Mononuclear cell (primary cell): ENCODE data around the gene DBF4B. TPM values are rescaled to one million over a fixed set of nuclear protein-coding genes. Genes with fewer than 3 reads are reported as not detected.

Experiments used
- H3K27me3 ChIP-seq: 2 replicates; pipeline ENCODE4 v1.6.0; 2011; ENCODE audit warnings: low read length, control low read depth; ENCODE audit not compliant: insufficient read depth
- H3K4me1 ChIP-seq: 2 replicates; pipeline ENCODE4 v1.5.1; 2011; ENCODE audit warnings: mild to moderate bottlenecking, low read length, control low read depth; ENCODE audit not compliant: insufficient read depth
- H3K4me3 ChIP-seq: 2 replicates; pipeline ENCODE4 v1.5.1; 2011; ENCODE audit warnings: mild to moderate bottlenecking, low read length, moderate library complexity
- H3K9me3 ChIP-seq: 2 replicates; pipeline ENCODE4 v1.5.1; 2011; ENCODE audit warnings: low read depth, mild to moderate bottlenecking, control low read depth, low read length
- total RNA-seq: library from RNA; depleted of rRNA; stranded (reverse); fragments of >200 nt; gene quantifications from one replicate; pipeline ENCODE4 v1.2.3, GENCODE V29; 2012

DBF4B gene
- total RNA-seq, 1 donor, result 1.3 TPM

GRCh38 chr17:44788139-44788538 is 79.7 kb downstream of the DBF4B start:
- H3K4me1 ChIP-seq, result no peaks in the 10 kb centered on the region
- no peaks in the 10 kb centered on the region for H3K9me3 ChIP-seq
- no peak overlapping the region for H3K4me3 ChIP-seq
- H3K27me3 ChIP-seq, result no peaks in the 10 kb centered on the region

- Histone ChIP-seq H3K4me1 (peaks cover 15% of the 10 kb centered on the region), H3K4me3 (no peak overlapping the region), H3K27me3 (no peaks in the 10 kb centered on the region), H3K9me3 (no peaks in the 10 kb centered on the region)
These were observed 83.8 kb downstream of the DBF4B start for GRCh38 chr17:44792276-44792675.

GRCh38 chr17:44793885-44794842 is 85.7 kb downstream of the DBF4B start:
- H3K4me3 ChIP-seq, result no peak overlapping the region

GRCh38 chr17:44794851-44795413 is 86.5 kb downstream of the DBF4B start:
- H3K4me3 ChIP-seq, result no peak overlapping the region
- no peaks in the 10 kb centered on the region for H3K9me3 ChIP-seq
- H3K27me3 ChIP-seq, result no peaks in the 10 kb centered on the region
- H3K4me1 ChIP-seq, result peaks cover 15% of the 10 kb centered on the region

More at GRCh38 chr17:44793885-44794842, 85.7 kb downstream of the DBF4B start:
- H3K27me3 ChIP-seq, result no peaks in the 10 kb centered on the region
- H3K4me1 ChIP-seq, result peaks cover 15% of the 10 kb centered on the region
- no peaks in the 10 kb centered on the region for H3K9me3 ChIP-seq

- Histone ChIP-seq H3K4me3 (no peak overlapping the region), H3K27me3 (no peaks in the 10 kb centered on the region), H3K9me3 (no peaks in the 10 kb centered on the region), H3K4me1 (peaks cover 15% of the 10 kb centered on the region)
These were observed 87.0 kb downstream of the DBF4B start for GRCh38 chr17:44795421-44795820.

GRCh38 chr17:44795928-44796327 is 87.5 kb downstream of the DBF4B start:
- no peaks in the 10 kb centered on the region for H3K27me3 ChIP-seq
- H3K9me3 ChIP-seq, result no peaks in the 10 kb centered on the region
- H3K4me3 ChIP-seq, result no peak overlapping the region
- H3K4me1 ChIP-seq, result peaks cover 15% of the 10 kb centered on the region

- Histone ChIP-seq H3K9me3 (no peaks in the 10 kb centered on the region), H3K4me1 (peaks cover 15% of the 10 kb centered on the region), H3K4me3 (no peak overlapping the region), H3K27me3 (no peaks in the 10 kb centered on the region)
These were observed 88.3 kb downstream of the DBF4B start for GRCh38 chr17:44796731-44797130.

- no peaks in the 10 kb centered on the region for H3K27me3 ChIP-seq
- H3K9me3 ChIP-seq, result no peaks in the 10 kb centered on the region
- H3K4me1 ChIP-seq, result peaks cover 15% of the 10 kb centered on the region
- no peak overlapping the region for H3K4me3 ChIP-seq
These were observed 89.3 kb downstream of the DBF4B start for GRCh38 chr17:44797802-44798201.

- no peak overlapping the region for H3K4me3 ChIP-seq
- peaks cover 15% of the 10 kb centered on the region for H3K4me1 ChIP-seq
- no peaks in the 10 kb centered on the region for H3K27me3 ChIP-seq
- no peaks in the 10 kb centered on the region for H3K9me3 ChIP-seq
These were observed 89.9 kb downstream of the DBF4B start for GRCh38 chr17:44798356-44798755.

Other genes with a start within 250 kb of the DBF4B start
- 72.9 TPM for gene GPATCH8, start 205.3 kb upstream of the DBF4B start, total RNA-seq
- 0.84 TPM for gene FZD2, start 151.2 kb upstream of the DBF4B start, total RNA-seq
- gene MEIOC, start 52.2 kb upstream of the DBF4B start, total RNA-seq, result not detected
- 28.4 TPM for gene CCDC43, start 18.9 kb upstream of the DBF4B start, total RNA-seq
- 0.21 TPM for gene ADAM11, start 50.3 kb downstream of the DBF4B start, total RNA-seq
- not detected for gene GJC1, start 121.6 kb downstream of the DBF4B start, total RNA-seq
- not detected for gene HIGD1B, start 139.2 kb downstream of the DBF4B start, total RNA-seq
- gene EFTUD2, start 190.8 kb downstream of the DBF4B start, total RNA-seq, result 132 TPM
- 0.52 TPM for gene GFAP, start 206.8 kb downstream of the DBF4B start, total RNA-seq
- 0.10 TPM for gene KIF18B, start 239.1 kb downstream of the DBF4B start, total RNA-seq